Right lobe of liver (tissue), 4 donors: ENCODE measurements around the gene TMEM191B.
"Not testable (repeated sequence)": the region's sequence is repeated elsewhere in the genome, so short reads cannot be mapped to it uniquely, and the experiment has no call there.

ENCODE experiments used
- POLR2A ChIP-seq: fragments of 450-650 bp; IDR thresholded peaks from one replicate; pipeline ENCODE4 v1.6.1; 2017; ENCODE audit warnings: antibody characterized with exemption, mild to moderate bottlenecking
- TF ChIP-seq, protein P1 (sequence below), 4 donors: fragments of 200-600 bp in 3 of 4; fragments of 450-650 bp in 1 of 4; IDR thresholded peaks; one replicate each; pipeline versions ENCODE4 v1.5.1 to v1.8.0; 2016 to 2022; ENCODE audit warnings: antibody characterized with exemption in 4 of 4, mild to moderate bottlenecking in 2 of 4
- donor health status: DM: no; HTN: no; CAD: no.
- donor health status: DM: no; HTN: no; CAD: no.
- donor health status: DM: no; HTN: yes; CAD: no.

DNA sequence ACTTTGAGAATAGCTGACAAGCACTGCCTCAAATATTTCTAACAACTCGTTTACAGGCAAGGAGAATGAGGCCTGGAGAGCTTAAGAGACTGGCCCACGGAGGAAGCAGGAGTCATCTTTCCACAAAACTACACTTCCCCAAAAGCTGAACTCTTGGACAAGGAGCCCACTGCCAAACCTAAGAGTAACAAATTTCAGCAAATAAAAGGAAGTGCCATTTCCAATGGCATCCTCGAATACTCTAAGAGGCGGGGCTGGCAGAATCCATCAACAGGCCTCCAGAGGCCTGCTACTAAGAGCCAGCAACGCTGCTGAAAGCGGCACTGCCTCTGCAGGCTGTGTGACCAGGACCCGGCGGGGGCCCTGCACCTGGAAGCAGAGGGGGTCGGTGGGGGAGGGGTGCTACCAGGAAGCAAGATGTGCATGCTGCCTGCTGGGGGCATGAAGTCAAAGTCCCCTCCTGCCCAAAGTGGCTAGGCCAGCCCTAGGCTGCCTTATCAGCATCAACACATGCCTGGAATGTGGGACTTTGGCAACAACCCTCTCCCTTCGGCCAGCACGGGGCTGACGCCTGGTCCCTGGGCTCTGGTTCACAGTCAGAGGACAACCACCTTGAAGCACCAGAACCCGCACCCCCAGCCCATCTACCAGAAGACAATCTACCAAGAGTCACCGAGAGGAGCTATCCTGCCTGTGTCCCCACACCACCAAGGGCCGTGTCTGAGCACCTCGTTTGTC is 43.1 kb downstream of the TMEM191B start:
- TF ChIP-seq, protein P1, sequence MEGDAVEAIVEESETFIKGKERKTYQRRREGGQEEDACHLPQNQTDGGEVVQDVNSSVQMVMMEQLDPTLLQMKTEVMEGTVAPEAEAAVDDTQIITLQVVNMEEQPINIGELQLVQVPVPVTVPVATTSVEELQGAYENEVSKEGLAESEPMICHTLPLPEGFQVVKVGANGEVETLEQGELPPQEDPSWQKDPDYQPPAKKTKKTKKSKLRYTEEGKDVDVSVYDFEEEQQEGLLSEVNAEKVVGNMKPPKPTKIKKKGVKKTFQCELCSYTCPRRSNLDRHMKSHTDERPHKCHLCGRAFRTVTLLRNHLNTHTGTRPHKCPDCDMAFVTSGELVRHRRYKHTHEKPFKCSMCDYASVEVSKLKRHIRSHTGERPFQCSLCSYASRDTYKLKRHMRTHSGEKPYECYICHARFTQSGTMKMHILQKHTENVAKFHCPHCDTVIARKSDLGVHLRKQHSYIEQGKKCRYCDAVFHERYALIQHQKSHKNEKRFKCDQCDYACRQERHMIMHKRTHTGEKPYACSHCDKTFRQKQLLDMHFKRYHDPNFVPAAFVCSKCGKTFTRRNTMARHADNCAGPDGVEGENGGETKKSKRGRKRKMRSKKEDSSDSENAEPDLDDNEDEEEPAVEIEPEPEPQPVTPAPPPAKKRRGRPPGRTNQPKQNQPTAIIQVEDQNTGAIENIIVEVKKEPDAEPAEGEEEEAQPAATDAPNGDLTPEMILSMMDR (IDR thresholded peaks at IDR 0.05) = not testable (repeated sequence)
- TF ChIP-seq POLR2A = not testable (repeated sequence)
